ENCODE results near the gene CASP1. TPM values are rescaled to one million over a fixed set of nuclear protein-coding genes. Genes with fewer than 3 reads are reported as not detected.
"Not testable (repeated sequence)": the region's sequence is repeated elsewhere in the genome, so short reads cannot be mapped to it uniquely, and the experiment has no call there.

CASP1 gene
- polyA plus RNA-seq (ENCODE audit: insufficient read length in 4 of 4) = 1 to 10 TPM; 4.4 to 9.6 (median 6.9) TPM

DNA sequence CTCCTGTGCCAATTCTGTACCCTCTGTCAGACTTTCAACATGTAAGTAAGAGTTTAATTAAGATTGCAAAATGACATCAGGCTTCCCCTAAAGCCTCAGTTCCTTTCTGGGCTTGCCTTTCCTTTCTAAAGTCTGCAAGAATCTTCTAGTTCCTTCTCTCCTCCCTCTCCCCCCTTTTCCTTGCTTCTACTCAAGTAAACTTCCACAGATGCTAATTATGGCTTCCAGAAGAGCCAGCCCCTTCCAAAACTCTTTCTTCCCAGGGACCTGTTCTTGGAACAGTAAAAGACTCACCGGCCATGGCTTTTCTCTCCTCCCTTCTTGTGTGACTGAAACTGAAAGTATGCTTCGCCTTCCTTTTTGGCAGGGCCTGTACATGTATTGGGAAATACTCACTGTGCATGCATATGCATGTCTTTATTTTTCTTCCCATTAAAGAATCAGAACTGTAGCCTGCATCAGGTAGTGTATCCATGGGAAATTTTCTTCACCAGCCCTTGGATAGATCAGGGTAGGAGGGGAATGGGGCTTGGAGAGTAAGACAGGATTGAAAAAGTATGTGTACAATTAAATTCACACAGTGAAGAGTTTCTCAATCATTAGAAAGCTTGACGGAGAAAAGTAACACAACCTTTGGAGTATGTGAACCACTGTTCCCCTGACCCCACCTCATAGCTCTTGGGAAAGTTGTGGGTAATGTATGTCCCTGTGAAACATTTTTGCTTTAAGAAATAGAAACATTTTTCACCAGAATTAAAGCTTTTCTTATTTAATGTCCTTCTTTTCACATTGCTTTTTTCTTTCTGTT is at the start of gene CASP1:
Gene CASP1 (minus strand): TSS at position 332 of the 808 bp plus-strand sequence. CDS start 31 bp downstream, at position 301.
- no peak for DNase-seq (ENCODE audit: low read depth in 4 of 4, low spot score in 3 of 4)

DNA sequence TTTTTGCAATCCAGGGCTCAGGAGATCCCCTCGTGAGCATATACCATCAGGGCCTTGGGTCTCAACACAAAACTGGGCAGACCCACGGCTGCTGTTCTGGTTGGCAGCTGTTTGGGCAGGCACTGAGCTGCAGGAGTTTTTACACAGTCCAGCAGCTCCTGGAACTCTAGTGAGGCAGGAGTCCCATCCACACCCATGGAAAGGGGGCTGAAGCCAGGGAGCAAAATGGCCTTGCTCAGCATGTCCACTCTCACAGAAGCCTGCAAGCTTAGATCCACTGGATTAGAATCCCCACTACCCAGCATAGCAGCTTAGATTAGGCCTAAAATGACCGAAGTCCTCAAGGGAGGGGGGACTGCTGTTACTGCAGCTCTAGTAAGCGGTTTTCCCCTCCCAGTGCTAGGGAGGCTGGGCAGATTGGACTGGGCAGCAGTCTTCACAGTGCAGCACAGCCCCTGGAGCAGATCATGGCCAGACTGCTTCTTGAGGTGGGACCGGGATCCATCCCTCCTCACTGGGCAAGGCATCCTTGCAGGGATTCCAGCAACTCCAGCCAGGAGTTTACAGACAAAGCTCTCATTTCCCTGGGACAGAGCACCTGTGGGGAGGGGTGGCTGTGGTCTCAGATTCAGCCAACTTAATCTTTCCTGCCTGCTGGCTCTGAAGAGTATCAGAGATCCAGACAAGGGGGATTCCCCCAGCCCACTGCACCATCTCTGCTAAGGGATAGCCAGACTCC is 46.6 kb upstream of the CASP1 start:
- no peak for DNase-seq (ENCODE audit: low read depth in 4 of 4, low spot score in 3 of 4)

DNA sequence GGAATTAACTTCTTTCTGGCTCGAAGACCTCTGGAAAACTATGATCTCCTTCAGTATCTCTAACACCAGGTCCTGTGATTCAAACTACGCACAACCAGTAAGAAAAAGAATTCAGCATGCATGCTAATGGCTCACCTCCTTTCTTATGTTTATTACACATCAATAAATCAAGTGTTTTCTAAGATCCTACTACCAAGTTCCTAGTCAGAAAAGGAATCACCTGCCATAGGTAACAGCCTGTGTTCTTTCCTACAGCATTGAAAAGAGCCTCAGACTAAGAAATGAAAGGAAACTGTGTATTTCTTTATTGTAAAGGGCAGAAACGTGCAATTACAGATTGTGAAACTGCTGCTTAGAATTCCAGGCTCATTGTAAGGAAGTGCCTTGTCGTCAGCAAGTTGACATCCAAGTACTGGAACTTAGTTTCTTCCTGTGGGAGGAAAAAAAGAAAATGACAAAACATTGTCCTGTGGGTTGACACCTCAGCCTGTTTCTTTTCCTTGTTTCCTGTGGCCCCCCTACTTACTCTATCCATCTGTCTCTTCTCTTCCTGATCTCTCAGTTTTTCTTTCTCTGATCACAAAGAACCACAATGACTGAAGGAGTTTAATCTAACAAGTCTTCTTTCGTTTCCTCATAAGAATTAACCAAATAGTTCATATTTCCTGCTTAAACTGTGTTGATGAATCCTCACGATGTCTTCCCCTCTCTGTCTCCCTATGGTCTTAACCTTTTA is 45.4 kb upstream of the CASP1 start:
- DNase-seq (ENCODE audit: low read depth in 4 of 4, low spot score in 3 of 4) = not testable (repeated sequence)

DNA sequence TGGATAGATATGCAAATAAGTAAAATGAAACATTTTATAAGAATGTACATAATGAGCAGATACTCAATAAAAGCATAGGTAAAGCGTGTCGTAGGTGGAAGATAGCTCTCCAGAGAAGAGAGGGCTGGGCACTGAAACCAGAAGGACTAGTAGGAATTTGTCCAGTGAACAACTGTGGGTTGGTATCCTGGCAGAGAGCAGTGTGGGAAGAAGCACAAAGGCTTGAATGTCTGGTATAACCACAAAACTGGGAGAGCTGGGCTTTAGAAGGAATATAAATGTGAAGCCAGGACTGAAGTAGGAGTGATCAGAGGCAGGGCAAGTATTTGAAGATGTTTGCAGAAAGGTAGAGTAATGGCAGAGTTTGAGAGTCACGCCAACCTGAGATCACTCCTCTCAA is 43.3 kb upstream of the CASP1 start:
- DNase-seq (ENCODE audit: low read depth in 4 of 4, low spot score in 3 of 4) = no peak

DNA sequence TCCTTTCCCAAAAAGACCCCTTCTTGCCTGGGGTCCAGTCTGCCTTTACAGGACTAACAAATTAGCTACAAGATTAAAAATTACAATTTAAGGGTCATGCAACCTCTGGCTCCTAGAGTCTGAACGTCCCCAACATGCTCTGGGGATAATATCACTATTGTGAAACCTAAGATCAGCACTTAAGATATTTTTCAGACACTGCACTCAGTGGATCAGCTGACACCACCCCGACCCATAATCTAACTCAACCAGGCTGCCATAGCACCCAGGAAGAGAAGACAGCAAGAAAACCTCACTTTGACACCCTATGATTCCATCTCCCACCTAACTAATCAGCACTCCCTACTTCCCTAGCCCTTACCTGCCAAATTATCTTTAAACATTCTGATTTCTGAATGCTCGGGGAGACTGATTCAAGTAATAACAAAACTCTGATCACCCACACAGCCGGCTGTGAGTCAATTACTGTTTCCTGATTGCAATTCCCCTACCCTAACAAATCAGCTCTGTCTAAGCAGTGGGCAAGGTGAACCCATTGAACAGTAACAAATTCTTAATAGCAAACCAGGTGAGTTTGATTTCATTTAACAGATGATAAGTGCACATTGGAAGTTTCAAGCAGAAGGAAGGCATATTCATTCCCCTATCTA is 42.3 kb upstream of the CASP1 start:
- DNase-seq (ENCODE audit: low read depth in 4 of 4, low spot score in 3 of 4) = not testable (repeated sequence)

DNA sequence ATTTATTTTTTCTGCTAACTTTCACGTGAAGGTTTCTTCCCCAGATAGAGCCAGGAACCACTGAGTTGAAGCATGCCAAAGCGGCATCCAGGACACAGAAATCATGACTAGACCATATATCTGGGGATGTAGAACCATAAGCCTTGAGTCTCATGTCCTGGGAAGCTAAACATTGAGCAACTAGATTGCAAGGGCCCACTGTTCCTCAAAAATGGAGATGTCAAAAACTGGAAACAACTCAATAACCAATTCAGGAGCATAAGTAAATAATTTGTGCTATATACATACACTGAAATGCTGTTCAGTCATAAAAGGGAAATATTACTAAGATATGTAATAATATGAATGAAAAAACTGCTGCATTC is 39.2 kb upstream of the CASP1 start:
- no peak for DNase-seq (ENCODE audit: low read depth in 4 of 4, low spot score in 3 of 4)

DNA sequence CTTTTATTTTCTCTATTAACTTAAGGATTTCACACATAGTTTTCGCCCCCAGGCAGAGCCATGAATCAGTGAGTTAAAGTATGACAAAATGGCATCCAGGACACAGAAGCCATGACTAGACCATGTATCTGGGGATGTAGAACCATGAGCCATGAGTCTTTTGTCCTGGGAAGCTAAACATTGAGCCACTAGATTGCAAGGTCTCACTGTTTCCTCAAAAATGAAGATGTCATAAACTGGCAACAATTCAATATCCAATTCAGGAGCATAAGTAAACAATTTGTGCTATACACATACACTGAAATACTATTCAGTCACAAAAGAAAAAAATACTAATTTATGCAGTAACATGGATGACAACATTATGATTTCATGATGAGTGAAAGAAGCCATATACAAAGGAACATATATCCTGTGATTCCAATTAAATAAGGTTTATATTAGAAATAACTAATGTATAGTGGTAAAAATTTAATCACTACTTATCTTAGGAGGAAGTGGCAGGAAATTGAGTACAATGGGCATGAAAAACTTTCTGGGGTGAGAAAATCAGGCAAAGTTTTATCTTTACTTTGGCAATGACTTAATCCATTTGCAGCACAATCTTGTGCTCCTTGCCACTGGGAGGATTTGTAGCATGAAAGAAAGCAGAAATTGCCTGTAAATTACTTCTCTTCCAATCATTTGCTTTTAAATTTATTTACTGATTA is 38.7 kb upstream of the CASP1 start:
- no peak for DNase-seq (ENCODE audit: low read depth in 4 of 4, low spot score in 3 of 4)

DNA sequence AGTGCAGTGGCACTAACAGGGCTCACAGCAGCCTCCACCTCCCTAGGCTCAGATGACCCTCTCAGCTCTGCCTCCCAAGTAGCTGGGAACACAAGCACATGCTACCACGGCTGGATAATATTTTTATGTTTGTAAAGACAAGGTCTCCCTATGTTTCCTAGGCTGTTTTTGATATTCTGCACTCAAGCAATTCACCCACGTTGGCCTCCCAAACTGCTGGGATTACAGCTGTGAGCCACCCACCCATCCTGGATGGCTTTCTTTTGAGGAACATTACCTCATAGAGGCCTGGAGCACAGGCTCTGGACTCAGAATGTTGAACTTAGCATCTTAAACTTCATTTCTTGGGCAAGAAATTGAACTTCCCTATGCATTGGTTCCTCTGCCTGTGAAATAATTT is 37.1 kb upstream of the CASP1 start:
- not testable (repeated sequence) for DNase-seq (ENCODE audit: low read depth in 4 of 4, low spot score in 3 of 4)

DNA sequence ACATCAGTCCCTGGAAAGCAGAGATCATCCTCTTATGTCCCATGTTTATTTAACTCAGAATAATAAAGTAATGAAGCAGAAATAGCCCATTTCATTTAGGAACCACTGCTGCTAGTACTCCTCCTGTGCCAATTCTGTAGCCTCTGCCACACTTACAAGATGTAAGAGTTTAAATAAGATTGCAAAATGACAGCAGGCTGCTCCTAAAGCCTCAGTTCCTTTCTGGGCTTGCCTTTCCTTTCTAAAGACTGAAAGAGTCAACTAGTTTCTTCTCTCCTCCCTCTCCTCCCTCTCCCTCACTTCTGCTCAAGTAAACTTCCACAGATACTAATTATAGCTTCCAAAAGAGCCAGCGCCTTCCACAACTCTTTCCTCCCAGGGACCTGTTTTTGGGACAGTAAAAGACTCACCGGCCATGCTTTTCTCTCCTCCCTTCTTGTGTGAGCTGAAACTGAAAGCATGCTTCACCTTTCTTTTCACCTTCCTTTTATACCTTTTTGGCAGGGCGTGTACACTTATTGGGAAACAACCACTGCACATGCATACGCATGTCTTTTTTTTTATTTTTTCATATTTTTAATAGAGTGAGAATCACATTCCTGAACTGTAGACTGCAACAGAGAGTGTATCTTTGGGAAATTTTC is 36.3 kb upstream of the CASP1 start:
- DNase-seq (ENCODE audit: low read depth in 4 of 4, low spot score in 3 of 4) = no peak

DNA sequence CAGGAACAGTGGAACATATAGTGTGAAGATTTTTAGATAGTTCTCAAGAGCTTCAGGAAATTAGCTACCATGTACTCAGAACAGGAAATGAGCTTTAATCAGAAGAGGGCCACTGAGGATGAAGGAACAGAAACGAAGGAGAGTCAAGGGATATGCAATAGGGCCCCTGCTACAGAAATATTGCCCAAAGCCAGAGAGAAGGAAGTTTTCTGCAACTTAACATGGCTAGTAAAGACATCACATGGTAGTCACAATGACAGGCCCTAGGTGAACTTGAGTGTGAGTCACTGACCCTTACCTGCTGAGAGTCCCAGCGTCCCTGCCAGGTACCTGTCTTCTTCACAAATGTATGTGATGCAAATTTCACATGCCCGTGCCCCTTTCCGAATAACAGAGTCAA is 35.4 kb upstream of the CASP1 start:
- no peak for DNase-seq (ENCODE audit: low read depth in 4 of 4, low spot score in 3 of 4)

DNA sequence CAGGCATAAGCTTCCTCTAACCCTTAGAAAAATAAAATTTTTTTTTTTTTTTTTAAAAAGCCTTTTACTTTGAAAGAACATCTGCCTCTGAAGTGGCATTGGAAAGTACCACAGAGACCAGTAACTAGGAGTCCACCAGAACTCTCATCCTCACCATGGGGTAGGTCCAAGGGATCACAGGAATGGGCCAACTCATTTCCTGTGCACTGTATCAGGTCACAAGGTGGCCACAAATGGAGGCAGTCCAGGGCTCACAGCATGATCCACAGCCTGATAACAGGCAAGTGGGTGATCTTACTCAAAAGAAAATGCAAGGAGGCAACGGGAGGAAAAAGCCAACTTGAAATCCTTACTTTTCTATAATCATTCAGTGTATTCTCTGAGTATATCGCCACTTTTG is 34.8 kb upstream of the CASP1 start:
- DNase-seq (ENCODE audit: low read depth in 4 of 4, low spot score in 3 of 4) = not testable (repeated sequence)

DNA sequence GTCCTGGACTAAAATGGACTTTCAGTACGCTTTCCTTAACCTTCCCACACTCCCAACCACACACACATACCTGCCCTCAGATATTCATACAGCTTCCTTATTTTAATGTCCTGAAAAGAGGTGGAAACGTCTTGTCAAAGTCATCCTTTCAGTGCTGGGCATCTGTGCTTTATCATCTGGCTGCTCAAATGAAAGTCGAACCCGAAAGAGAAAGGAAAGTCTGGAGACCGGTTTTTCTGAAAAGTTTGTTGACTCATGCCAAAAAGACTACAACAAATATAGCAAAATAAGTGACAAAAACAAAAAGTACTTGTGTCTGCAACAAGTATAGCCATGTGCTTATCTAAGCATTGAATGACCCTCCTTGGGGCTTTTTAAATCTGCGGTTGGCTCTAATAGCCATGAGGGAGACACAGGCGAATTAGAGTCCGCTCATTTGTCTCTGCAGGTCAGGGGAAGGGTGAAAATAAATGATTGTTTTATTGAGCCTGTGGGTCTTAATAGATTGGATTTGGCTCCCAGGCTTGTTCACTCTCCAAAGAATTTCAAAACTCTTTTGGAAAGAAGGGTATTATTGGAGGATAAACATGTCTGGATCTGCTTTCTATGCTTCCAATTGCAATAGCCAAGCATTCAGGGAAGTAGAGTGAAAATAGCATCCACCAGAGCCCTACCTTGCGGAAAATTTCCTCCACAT is 28.4 kb upstream of the CASP1 start:
- not testable (repeated sequence) for DNase-seq (ENCODE audit: low read depth in 4 of 4, low spot score in 3 of 4)

DNA sequence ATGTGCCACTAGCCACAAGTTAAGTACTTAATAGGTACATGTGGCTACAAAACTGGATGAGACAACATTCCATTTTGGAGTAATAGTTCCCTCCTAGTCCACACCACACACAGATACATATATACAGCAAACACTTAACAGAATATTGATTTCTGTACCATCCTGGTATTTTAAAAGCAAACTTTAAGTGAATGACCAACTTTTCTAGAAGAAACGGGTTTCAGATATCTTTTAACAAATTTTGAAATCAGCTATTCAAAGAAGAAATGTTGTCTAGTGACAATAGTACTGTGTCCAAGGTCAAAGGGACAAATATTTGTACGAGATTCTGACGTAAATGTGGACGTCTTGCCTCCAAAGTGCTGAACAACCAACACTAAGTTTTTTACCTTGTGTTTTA is 22.5 kb upstream of the CASP1 start:
- no peak for DNase-seq (ENCODE audit: low read depth in 4 of 4, low spot score in 3 of 4)

DNA sequence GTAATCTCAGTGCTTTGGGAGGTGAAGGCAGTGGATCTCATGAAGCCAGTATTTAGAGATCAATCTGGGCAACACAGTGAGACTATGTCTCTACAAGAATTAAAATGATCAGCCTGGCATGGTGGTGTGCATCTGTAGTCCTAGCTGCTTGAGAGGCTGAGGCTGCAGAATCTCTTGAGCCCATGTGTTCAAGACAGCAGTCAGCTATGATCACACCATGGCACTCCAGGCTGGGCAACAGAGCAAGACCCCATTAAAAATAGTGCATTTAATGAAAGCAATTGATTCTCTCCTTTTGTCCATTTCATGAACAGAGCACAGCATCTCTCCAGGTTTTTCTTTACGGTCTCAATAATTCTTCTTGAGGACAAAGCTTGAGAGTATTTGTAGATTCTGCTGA is 21.5 kb upstream of the CASP1 start:
- DNase-seq (ENCODE audit: low read depth in 4 of 4, low spot score in 3 of 4) = no peak

DNA sequence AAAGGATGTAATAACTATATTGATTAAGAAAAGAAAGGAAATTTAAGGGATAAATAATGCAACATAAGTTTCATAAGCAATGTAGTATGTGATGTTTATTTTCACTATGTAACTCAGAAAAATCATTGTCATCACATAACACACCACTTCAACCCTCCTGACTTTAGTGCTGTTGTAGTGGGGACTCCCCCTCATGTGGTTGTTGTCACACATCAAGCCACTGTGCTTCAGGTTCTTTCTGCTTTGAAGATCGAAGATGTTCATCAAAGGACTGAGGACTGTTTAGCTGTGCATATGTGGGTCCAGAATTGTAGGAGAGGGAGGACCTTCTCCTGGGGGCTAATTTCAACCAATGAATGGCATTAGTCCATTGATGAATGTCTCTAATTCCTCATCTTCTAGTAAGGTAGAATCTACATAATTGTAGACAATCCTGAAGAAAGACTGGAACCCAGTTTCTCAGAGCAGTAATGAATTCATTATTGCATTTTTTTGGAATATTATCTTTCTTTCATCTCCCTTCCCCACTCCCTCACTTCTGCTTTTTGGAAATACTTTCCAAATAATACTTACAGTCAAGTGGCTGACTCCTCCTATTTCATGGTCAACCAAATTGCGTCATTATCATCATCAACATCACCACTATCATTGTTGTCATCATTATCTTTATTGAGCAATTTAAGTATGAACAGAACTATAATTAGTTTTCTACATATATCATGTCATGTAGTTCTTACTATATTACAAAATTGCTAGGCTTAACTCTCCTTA is 20.0 kb upstream of the CASP1 start:
- no peak for DNase-seq (ENCODE audit: low read depth in 4 of 4, low spot score in 3 of 4)

DNA sequence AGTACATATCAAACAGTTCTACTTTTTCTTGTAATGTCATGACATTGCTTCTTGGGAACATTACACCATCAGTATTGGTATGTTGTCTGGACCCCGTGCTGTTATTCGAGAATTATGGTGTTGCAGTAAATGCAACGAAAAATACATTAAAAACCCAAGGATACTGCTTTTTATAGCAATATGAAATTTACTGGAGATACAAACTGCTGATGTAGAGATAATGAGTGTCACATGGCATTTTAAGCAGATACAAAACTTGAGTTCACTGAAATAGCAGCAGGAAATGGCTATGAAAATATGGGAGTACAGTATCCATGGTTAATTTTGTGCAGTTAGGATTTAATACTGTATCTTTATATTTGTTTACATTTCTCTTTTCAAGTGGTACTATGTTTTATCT is 17.5 kb upstream of the CASP1 start:
- no peak for DNase-seq (ENCODE audit: low read depth in 4 of 4, low spot score in 3 of 4)

DNA sequence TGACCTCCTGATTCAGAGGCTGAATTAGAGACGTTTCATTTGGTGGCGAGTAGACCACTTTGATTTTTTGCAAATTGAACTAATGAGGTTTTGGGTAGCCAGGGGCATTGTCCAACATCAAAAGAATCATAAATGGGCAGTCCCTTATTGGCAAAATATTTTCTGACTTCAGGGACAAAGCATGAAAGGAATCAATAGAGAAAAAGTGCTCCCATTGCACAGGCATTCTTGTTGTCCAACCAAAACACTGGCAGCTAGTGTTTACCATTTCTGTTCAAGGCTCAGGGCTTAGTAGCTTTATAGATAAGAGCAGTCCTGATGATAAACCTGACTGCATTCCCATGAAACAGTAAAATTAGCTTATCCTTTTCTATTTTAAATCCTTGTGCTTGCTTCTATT is 16.6 kb upstream of the CASP1 start:
- no peak for DNase-seq (ENCODE audit: low read depth in 4 of 4, low spot score in 3 of 4)

DNA sequence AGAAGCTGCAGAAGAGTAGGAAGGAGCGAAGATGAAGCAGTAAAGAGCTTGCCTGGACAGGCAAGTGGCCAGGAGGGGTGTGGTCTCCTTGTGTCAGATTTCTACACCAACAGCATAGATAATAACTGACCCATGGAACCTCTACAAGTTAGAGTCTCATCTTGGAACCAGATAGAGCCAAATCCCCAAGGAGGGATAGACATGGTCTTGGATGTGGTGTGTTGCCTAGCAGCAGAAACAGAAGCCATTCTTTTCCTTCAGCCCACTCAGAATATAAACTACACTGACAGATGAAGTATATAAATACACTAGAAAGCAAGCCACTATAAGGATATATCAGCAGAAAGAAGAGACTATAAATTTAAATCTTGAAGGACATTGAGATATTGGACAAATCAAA is 14.5 kb upstream of the CASP1 start:
- DNase-seq (ENCODE audit: low read depth in 4 of 4, low spot score in 3 of 4) = no peak

All from left renal pelvis (tissue), 4 donors.